Mammary epithelial cell (primary cell): ENCODE measurements around the gene PPP1R9A.

Source experiments
- CTCF ChIP-seq, 2 donors: IDR thresholded peaks in 1 of 2; conservative IDR thresholded peaks in 1 of 2; 2 replicates each; pipeline ENCODE4 v1.5.1; 2011 to 2012; ENCODE audit warnings: inconsistent platforms in 2 of 2, low read length in 2 of 2, mild to moderate bottlenecking in 2 of 2, control low read depth in 1 of 2, low read depth in 1 of 2; ENCODE audit not compliant: insufficient read depth in 1 of 2; ENCODE audit errors: extremely low read depth in 1 of 2
- EZH2 ChIP-seq: IDR thresholded peaks from 2 replicates; pipeline ENCODE4 v1.6.1; 2012; ENCODE audit warnings: low read length, inconsistent platforms, borderline replicate concordance

GRCh38 chr7:95056107-95056739 lies 148.8 kb downstream of the PPP1R9A start:
- TF ChIP-seq EZH2 (no peak), CTCF (conservative IDR thresholded peaks at IDR 0.05 in 1 of 2, IDR thresholded peaks at IDR 0.05 in 1 of 2; ENCODE audit: extremely low read depth in 1 of 2, insufficient read depth in 1 of 2, low read depth in 1 of 2, low read length in 2 of 2) (no peak)
